ENCODE data around the gene AMFR. TPM values are rescaled to one million over a fixed set of nuclear protein-coding genes. Genes with fewer than 3 reads are reported as not detected.
A peak's percentile ranks its signal among the peaks of the same experiment; 100 is the strongest.

The AMFR gene
- total and polyA plus RNA-seq, 2 of the 8 experiments (the other 6 are each of a cell fraction or from before 2014, with no cell fraction given) = 18.6 to 21.7 TPM

GRCh38 chr16:56450986-56451752 is 25.8 kb upstream of the AMFR start, which contains the start of the genes NUDT21 and OGFOD1 (continued):
- TF ChIP-seq RAD21 (IDR thresholded peaks at IDR 0.05 in 1 of 2, conservative IDR thresholded peaks at IDR 0.05 in 1 of 2; ENCODE audit: low read depth in 2 of 2, low read length in 2 of 2) = no peak
- no peak for TF ChIP-seq MAFK (IDR thresholded peaks at IDR 0.05; ENCODE audit: low read depth, low read length)
- no peak for TF ChIP-seq CTCF (IDR thresholded peaks at IDR 0.05; ENCODE audit: control extremely low read depth in 1 of 3, insufficient read depth in 1 of 3, low read depth in 1 of 3, low read length in 3 of 3)
- TF ChIP-seq MAX (IDR thresholded peaks at IDR 0.05) = peak; percentile 53; the same call in 1 of the 2 replicates
- peak; percentile 95 for TF ChIP-seq GABPA (IDR thresholded peaks at IDR 0.05; ENCODE audit: borderline replicate concordance, insufficient read depth, low read length)
- no peak for TF ChIP-seq TEAD4 (IDR thresholded peaks at IDR 0.05; ENCODE audit: low read depth, low read length)
- no peak for TF ChIP-seq EP300 (IDR thresholded peaks at IDR 0.05; ENCODE audit: borderline replicate concordance in 1 of 2, low read depth in 2 of 2, low read length in 2 of 2)
- TF ChIP-seq GTF2F1 (IDR thresholded peaks at IDR 0.05; ENCODE audit: borderline replicate concordance, low read depth, low read length) = no peak
- TF ChIP-seq RBBP5 (IDR thresholded peaks at IDR 0.05; ENCODE audit: borderline replicate concordance, low read depth, low read length) = peak; percentile 95
- TF ChIP-seq SP1 (IDR thresholded peaks at IDR 0.05; ENCODE audit: low read depth, low read length) = peak; percentile 96
- TF ChIP-seq POU5F1 (IDR thresholded peaks at IDR 0.05; ENCODE audit: low read depth, low read length) = no peak
- no peak for TF ChIP-seq NRF1 (IDR thresholded peaks at IDR 0.05; ENCODE audit: low read depth, low read length)
- no peak for TF ChIP-seq ZNF274 (IDR thresholded peaks at IDR 0.05; ENCODE audit: borderline replicate concordance, extremely low read depth, low read length)
- no peak for TF ChIP-seq SIRT6 (IDR thresholded peaks at IDR 0.05; ENCODE audit: low read length)
- no peak for TF ChIP-seq BRCA1 (IDR thresholded peaks at IDR 0.05; ENCODE audit: low read depth, low read length)
- TF ChIP-seq POLR2A (IDR thresholded peaks at IDR 0.05; ENCODE audit: control extremely low read depth in 1 of 2, low read depth in 2 of 2, low read length in 2 of 2) = peak in 1 of 2 experiments; percentile 78; a peak in 2 of 3 replicates
- TF ChIP-seq JUN (IDR thresholded peaks at IDR 0.05; ENCODE audit: low read depth, low read length) = no peak
- peak; percentile 94 for TF ChIP-seq YY1 (IDR thresholded peaks at IDR 0.05; ENCODE audit: low read depth, low read length)
- no peak for TF ChIP-seq CBX8 (IDR thresholded peaks at IDR 0.05; ENCODE audit: borderline replicate concordance, low read depth, low read length)
- TF ChIP-seq SIX5 (IDR thresholded peaks at IDR 0.05; ENCODE audit: low read depth, low read length) = no peak
- no peak for TF ChIP-seq CHD1 (IDR thresholded peaks at IDR 0.05; ENCODE audit: low read depth, low read length)
- TF ChIP-seq BACH1 (IDR thresholded peaks at IDR 0.05; ENCODE audit: low read length) = peak; percentile 59
- TF ChIP-seq BCL11A (IDR thresholded peaks at IDR 0.05; ENCODE audit: low read depth in 2 of 2, low read length in 2 of 2) = no peak
